Gastroesophageal sphincter (tissue), 3 donors: ENCODE measurements around the gene LUC7L2.

Experiments
- EP300 ChIP-seq: sonication (generic); formaldehyde crosslinking; IDR thresholded peaks from one replicate; pipeline ENCODE4 v1.6.1; 2017; ENCODE audit warnings: antibody characterized with exemption, mild to moderate bottlenecking
- POLR2AphosphoS5 ChIP-seq: sonication (generic); formaldehyde crosslinking; IDR thresholded peaks from one replicate; pipeline ENCODE4 v1.6.1; 2017; ENCODE audit warnings: antibody characterized with exemption
- TF ChIP-seq, protein P1 (sequence below), 4 experiments: fragments of 200-600 bp in 2 of 4; fragments of 450-650 bp in 2 of 4; sonication (generic) in 1 of 4; IDR thresholded peaks; one replicate each; pipeline ENCODE4 v1.5.1; 2017 to 2019; ENCODE audit warnings: antibody characterized with exemption in 4 of 4, mild to moderate bottlenecking in 2 of 4, moderate library complexity in 2 of 4

DNA sequence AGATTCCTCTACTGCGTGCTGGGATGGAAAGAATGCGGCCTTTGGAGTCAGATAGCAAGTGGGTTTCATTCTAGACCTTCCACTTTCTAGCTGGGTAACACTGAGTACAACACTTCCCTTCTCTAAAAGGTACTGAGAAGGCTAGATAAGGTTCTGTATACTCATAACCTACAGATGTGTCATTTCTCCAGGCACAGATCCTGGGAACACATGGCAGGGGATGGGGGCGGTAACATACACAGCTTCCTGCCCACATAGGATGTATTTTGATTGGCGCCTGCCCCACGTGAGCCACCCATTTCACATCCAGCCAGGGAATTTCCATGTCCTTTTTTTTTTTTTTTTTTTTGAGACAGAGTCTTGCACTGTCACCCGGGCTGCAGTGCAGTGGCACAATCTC lies 91.9 kb downstream of the LUC7L2 start:
- TF ChIP-seq, protein P1, sequence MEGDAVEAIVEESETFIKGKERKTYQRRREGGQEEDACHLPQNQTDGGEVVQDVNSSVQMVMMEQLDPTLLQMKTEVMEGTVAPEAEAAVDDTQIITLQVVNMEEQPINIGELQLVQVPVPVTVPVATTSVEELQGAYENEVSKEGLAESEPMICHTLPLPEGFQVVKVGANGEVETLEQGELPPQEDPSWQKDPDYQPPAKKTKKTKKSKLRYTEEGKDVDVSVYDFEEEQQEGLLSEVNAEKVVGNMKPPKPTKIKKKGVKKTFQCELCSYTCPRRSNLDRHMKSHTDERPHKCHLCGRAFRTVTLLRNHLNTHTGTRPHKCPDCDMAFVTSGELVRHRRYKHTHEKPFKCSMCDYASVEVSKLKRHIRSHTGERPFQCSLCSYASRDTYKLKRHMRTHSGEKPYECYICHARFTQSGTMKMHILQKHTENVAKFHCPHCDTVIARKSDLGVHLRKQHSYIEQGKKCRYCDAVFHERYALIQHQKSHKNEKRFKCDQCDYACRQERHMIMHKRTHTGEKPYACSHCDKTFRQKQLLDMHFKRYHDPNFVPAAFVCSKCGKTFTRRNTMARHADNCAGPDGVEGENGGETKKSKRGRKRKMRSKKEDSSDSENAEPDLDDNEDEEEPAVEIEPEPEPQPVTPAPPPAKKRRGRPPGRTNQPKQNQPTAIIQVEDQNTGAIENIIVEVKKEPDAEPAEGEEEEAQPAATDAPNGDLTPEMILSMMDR (IDR thresholded peaks at IDR 0.05) = no peak
- no peak for TF ChIP-seq EP300
- no peak for TF ChIP-seq POLR2AphosphoS5
